ENCODE measurements around the gene CDK9.

The CDK9 gene

DNA sequence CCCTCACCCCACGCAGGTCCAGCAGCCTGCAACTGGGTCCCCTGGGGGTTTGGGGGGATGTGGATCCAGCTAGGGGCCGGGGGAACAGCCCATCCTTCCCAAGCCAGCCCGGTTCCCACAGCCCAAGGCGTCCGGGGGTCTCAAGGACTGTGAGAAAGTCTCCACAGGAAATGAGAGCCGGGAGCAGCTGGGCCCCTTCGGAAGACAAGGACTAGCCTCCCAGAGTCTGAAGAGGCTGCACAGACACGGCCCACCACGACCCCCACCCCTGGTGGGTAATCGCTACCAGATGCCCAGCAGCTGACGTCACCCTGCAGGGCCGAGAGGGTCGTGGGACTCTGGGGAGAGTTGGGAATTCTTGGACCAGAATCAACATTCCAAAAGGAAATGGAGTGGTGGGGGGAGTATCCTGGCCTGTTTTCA lies 17.9 kb upstream of the CDK9 start:
- peaks cover 66% of the 10 kb centered on the region for H3K4me1 Mint-ChIP-seq
- peak; percentile 73 for DNase-seq
- H3K36me3 Mint-ChIP-seq (ENCODE audit: low read depth) = no peaks in the 10 kb centered on the region
- H3K4me3 Mint-ChIP-seq = peak overlapping the region; percentile 18
- TF ChIP-seq, protein P1, sequence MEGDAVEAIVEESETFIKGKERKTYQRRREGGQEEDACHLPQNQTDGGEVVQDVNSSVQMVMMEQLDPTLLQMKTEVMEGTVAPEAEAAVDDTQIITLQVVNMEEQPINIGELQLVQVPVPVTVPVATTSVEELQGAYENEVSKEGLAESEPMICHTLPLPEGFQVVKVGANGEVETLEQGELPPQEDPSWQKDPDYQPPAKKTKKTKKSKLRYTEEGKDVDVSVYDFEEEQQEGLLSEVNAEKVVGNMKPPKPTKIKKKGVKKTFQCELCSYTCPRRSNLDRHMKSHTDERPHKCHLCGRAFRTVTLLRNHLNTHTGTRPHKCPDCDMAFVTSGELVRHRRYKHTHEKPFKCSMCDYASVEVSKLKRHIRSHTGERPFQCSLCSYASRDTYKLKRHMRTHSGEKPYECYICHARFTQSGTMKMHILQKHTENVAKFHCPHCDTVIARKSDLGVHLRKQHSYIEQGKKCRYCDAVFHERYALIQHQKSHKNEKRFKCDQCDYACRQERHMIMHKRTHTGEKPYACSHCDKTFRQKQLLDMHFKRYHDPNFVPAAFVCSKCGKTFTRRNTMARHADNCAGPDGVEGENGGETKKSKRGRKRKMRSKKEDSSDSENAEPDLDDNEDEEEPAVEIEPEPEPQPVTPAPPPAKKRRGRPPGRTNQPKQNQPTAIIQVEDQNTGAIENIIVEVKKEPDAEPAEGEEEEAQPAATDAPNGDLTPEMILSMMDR (IDR thresholded peaks at IDR 0.05) = no peak
- no peaks in the 10 kb centered on the region for H3K9me3 Mint-ChIP-seq
- H3K27me3 Mint-ChIP-seq (ENCODE audit: low read depth, poor library complexity) = peaks cover 15% of the 10 kb centered on the region
- H3K27ac Mint-ChIP-seq = peak overlapping the region; percentile 90

DNA sequence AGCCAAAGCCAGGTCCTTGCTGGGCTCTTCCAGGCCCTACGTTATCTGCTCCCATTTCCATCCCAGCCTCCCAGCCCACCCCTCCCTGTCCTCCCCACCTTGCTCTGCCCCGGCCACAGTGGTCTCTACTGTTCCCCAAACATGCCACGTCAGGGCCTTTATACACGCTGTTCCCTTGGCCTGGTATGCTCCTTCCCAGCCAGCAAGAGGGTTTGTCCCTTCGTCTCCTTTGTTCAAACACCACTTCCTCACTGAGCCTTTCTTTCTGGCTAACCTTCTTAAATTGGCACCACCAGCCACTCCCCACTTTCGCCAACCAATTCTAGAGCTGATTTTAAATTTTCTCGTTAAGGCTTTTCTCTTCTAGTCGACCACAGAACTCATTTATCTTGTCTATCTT lies 17.1 kb upstream of the CDK9 start:
- Mint-ChIP-seq H3K36me3 (ENCODE audit: low read depth) (no peaks in the 10 kb centered on the region), H3K9me3 (no peaks in the 10 kb centered on the region), H3K27ac (peak overlapping the region; percentile 90), H3K4me1 (peaks cover 58% of the 10 kb centered on the region), H3K27me3 (ENCODE audit: low read depth, poor library complexity) (peaks cover 17% of the 10 kb centered on the region), H3K4me3 (peak overlapping the region; percentile 7)
- DNase-seq = no peak
- TF ChIP-seq, protein P1 (IDR thresholded peaks at IDR 0.05) = no peak

DNA sequence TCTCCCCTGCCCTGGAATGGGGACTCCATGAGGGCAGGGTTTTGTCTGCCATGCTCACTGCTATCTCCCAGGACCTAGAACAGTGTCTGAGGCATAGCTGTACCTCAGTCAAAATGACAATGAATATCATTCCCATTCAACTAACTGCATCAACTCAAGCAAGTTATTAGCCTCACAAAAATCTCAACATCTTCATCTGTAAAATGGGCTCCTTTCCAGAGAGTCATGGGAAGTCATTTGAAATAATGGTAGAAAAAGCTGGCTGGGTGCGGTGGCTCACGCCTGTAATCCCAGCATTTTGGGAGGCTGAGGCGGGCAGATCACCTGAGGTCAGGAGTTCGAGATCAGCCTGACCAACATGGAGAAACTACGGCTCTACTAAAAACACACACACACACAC lies 16.7 kb upstream of the CDK9 start:
- H3K27ac Mint-ChIP-seq = peak overlapping the region; percentile 90
- peaks cover 54% of the 10 kb centered on the region for H3K4me1 Mint-ChIP-seq
- H3K9me3 Mint-ChIP-seq = no peaks in the 10 kb centered on the region
- TF ChIP-seq, protein P1 (IDR thresholded peaks at IDR 0.05) = no peak
- peaks cover 14% of the 10 kb centered on the region for H3K27me3 Mint-ChIP-seq (ENCODE audit: low read depth, poor library complexity)
- no peak overlapping the region for H3K4me3 Mint-ChIP-seq
- no peaks in the 10 kb centered on the region for H3K36me3 Mint-ChIP-seq (ENCODE audit: low read depth)
- no peak for DNase-seq

DNA sequence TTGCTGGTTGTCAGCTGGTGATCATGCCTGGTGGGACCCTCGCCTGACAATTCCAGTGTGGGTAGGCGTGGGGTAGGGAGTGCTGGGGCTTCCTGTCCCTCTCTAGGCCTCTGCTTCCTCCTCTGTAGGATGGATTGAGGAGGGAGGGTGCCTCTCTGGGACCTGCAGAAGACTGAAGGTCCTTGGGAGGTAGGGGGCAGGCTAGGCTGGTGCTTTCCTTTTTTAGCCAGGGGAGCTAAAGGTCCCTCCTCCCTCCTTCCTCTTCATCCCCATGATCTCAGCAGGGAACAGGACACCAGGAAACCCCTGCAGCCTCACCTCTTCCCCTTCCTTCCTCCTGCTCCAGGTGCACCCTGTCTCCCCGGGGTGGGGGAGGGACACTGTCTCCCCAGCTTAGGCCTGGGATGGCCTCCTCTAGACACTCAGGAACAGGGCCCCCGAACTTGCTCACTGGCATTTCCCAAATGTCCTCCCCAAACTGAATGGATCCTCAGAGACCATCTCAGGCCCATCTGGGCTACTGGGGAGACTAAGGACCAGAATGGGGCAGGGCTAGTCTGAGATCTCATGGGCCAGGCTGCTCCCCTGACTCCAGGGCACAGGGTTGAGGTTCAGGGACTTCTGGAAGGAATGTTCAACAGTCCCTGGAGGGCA lies 15.8 kb upstream of the CDK9 start:
- Mint-ChIP-seq H3K36me3 (ENCODE audit: low read depth) (no peaks in the 10 kb centered on the region), H3K27me3 (ENCODE audit: low read depth, poor library complexity) (peaks cover 11% of the 10 kb centered on the region), H3K27ac (peak overlapping the region; percentile 64), H3K4me3 (peak overlapping the region; percentile 82), H3K4me1 (peaks cover 46% of the 10 kb centered on the region), H3K9me3 (no peaks in the 10 kb centered on the region)
- DNase-seq = no peak
- TF ChIP-seq, protein P1 (IDR thresholded peaks at IDR 0.05) = no peak

DNA sequence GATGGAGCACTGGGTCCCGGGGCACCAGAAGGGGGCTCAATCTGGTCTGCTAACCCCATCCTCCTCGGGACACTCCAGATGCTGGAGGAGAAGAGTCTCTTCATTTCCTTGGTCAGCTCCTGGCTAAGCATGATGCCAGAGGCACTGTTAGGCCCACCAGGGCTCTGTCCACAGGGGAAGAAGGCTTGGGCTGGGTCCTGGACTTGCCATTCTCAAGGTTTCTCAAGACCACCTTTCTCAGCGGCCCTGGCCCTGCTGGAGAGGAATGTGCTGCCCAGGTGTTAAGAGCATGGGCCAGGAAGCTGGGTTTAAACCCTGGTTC lies 15.3 kb upstream of the CDK9 start:
- no peak overlapping the region for H3K27ac Mint-ChIP-seq
- H3K4me1 Mint-ChIP-seq = peaks cover 41% of the 10 kb centered on the region
- DNase-seq = no peak
- H3K36me3 Mint-ChIP-seq (ENCODE audit: low read depth) = no peaks in the 10 kb centered on the region
- peak overlapping the region; percentile 82 for H3K4me3 Mint-ChIP-seq
- H3K9me3 Mint-ChIP-seq = no peaks in the 10 kb centered on the region
- TF ChIP-seq, protein P1 (IDR thresholded peaks at IDR 0.05) = no peak
- peaks cover 11% of the 10 kb centered on the region for H3K27me3 Mint-ChIP-seq (ENCODE audit: low read depth, poor library complexity)

DNA sequence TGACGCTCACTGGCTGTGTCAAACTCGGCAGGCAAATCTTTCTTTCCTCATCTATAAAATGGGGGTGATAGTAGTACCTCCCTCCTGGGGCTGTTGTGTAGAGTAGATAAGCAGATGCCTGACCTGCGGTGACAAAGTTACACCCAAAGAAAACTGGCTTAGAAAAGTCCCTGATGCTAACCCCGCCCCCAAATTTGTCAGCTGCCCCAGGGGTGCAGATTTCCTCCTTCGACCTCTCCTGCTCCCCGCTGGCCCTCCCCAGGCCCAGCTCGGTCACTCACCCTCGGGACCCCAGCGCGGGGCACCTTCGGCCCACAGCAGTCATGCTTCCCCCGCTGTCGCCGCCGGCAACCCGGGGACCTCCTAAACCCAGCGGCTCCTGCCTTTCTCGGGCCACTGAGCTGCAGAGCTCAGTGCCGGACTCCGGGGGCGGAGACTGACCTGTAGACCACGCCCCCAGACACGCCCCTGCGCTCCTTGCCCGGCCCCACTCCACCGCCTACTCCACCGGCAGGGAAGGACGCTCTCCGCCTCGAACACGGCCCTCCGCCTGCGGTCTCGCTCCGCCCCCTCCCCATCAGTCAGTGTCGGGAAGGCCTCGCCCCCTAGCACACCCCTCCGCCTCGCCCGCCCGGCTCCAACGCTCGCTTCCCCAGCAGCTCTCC lies 14.8 kb upstream of the CDK9 start:
- no peaks in the 10 kb centered on the region for H3K36me3 Mint-ChIP-seq (ENCODE audit: low read depth)
- H3K4me3 Mint-ChIP-seq = peak overlapping the region; percentile 82
- H3K27me3 Mint-ChIP-seq (ENCODE audit: low read depth, poor library complexity) = peaks cover 11% of the 10 kb centered on the region
- TF ChIP-seq, protein P1 (IDR thresholded peaks at IDR 0.05) = no peak
- DNase-seq = peak; percentile 100
- H3K27ac Mint-ChIP-seq = no peak overlapping the region
- H3K4me1 Mint-ChIP-seq = peaks cover 40% of the 10 kb centered on the region
- no peaks in the 10 kb centered on the region for H3K9me3 Mint-ChIP-seq

All from nephron progenitor cell (in vitro differentiated cells).